ENCODE measurements around the gene CNRIP1. TPM values are rescaled to one million over a fixed set of nuclear protein-coding genes. Genes with fewer than 3 reads are reported as not detected.
"Not testable (repeated sequence)": the region's sequence is repeated elsewhere in the genome, so short reads cannot be mapped to it uniquely, and the experiment has no call there.

CNRIP1 gene
- total RNA-seq, 4 donors from 2014 or later, result 4.7 to 7.6 (median 6.5) TPM

- H3K4me1 ChIP-seq, result no peaks in the 10 kb centered on the region
- H3K27ac ChIP-seq, result no peak overlapping the region
- no peaks in the 10 kb centered on the region for H3K9me3 ChIP-seq
- no peak for DNase-seq
- in situ Hi-C loops (cut with MboI; ENCODE audit: low sequenced_read_pairs in 4 of 4) (no loop called here), intact Hi-C loops (cut with DNase I; ENCODE audit: low total_unique reads) (no loop called here)
- peaks cover 0 to 4% of the 10 kb centered on the region in 2 donors for H3K36me3 ChIP-seq
- no peaks in the 10 kb centered on the region for H3K27me3 ChIP-seq
- no peak overlapping the region for H3K4me3 ChIP-seq
- no peak for ATAC-seq
- TF ChIP-seq CTCF (IDR thresholded peaks at IDR 0.05 in 4 of 5, conservative IDR thresholded peaks at IDR 0.05 in 1 of 5), result no peak
- TF ChIP-seq POLR2A (IDR thresholded peaks at IDR 0.05), result no peak
These were observed 8.7 kb downstream of the CNRIP1 start for GRCh38 chr2:68311033-68311432.

DNA sequence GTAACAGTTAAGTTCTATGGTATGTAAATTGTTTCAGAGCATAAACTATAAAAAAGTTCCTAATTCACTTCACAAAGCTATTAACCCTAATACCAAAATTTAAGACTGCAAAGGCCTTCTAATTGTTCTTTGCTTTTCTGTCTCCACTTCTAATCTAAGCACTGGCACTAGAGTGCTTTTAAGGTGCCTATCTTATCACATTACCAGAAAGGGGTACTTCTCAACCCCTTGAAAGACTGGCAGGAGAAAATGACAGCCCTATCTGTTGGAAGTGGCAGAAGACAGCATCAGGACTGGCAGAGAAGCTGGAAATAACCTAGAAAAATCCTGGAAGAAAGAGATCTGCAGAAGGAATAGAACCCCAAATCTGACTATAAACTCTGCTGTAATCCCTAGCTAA lies 10.3 kb downstream of the CNRIP1 start:
- H3K36me3 ChIP-seq, result peaks cover 0 to 2% of the 10 kb centered on the region in 2 donors
- DNase-seq, result no peak
- no peak overlapping the region for H3K4me3 ChIP-seq
- in situ Hi-C loops (cut with MboI; ENCODE audit: low sequenced_read_pairs in 4 of 4), result no loop called here
- TF ChIP-seq POLR2A (IDR thresholded peaks at IDR 0.05) (no peak), CTCF (IDR thresholded peaks at IDR 0.05 in 4 of 5, conservative IDR thresholded peaks at IDR 0.05 in 1 of 5) (no peak)
- H3K27ac ChIP-seq, result no peak overlapping the region
- no peaks in the 10 kb centered on the region for H3K4me1 ChIP-seq
- ATAC-seq, result no peak
- H3K9me3 ChIP-seq, result no peaks in the 10 kb centered on the region
- H3K27me3 ChIP-seq, result no peaks in the 10 kb centered on the region
- intact Hi-C loops (cut with DNase I; ENCODE audit: low total_unique reads), result no loop called here

GRCh38 chr2:68303902-68304272 lies 15.9 kb downstream of the CNRIP1 start:
- ATAC-seq; DNase-seq; H3K9me3 ChIP-seq; H3K27ac ChIP-seq; in situ Hi-C loops (cut with MboI; ENCODE audit: low sequenced_read_pairs in 4 of 4); H3K4me3 ChIP-seq; H3K27me3 ChIP-seq; H3K4me1 ChIP-seq; intact Hi-C loops (cut with DNase I; ENCODE audit: low total_unique reads); H3K36me3 ChIP-seq: not testable (repeated sequence)

DNA sequence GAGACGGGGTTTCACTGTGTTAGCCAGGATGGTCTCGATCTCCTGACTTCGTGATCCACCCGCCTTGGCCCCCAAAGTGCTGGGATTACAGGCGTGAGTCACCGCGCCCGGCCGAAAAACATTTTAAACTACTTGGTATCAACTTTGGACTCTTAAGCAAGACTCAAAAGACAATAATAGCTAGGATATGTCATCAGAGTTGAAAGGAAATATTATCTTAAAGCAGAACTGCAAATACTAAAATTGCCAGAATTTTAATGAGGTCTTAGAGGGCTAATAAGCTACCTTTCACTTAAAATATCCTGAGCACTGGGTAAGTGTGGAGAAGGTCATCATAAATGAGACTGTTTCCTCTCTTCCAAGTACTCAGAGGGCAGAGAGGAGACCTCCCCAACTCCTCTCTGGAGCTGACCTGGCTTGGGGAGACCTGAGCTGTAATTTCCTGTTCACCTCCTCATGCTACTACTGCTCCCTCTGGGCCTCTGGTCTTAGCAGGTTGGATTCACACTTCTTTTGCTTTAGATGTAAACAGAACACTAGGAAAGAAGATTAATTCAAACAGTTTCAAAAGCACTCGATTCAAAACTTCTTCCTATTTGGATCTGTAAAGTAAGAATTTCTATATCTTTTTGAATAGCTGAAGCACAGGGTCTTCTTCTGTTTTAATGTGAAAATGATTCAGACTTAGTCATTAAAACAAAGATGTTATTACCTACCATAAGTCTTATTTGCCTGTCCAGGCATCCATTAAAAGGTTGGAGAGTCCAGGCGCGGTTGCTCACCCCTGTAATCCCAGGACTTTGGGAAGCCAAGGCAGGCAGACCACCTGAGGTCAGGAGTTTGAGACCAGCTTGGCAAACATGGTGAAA lies 16.5 kb downstream of the CNRIP1 start:
- DNase-seq, result no peak
- intact Hi-C loops (cut with DNase I; ENCODE audit: low total_unique reads), result no loop called here
- Histone ChIP-seq H3K36me3 (no peaks in the 10 kb centered on the region), H3K9me3 (no peaks in the 10 kb centered on the region), H3K4me1 (no peaks in the 10 kb centered on the region), H3K4me3 (no peak overlapping the region), H3K27ac (no peak overlapping the region), H3K27me3 (no peaks in the 10 kb centered on the region)
- ATAC-seq, result no peak
- no peak for TF ChIP-seq CTCF (IDR thresholded peaks at IDR 0.05 in 4 of 5, conservative IDR thresholded peaks at IDR 0.05 in 1 of 5)
- TF ChIP-seq POLR2A (IDR thresholded peaks at IDR 0.05), result no peak
- in situ Hi-C loops (cut with MboI; ENCODE audit: low sequenced_read_pairs in 4 of 4), result no loop called here

DNA sequence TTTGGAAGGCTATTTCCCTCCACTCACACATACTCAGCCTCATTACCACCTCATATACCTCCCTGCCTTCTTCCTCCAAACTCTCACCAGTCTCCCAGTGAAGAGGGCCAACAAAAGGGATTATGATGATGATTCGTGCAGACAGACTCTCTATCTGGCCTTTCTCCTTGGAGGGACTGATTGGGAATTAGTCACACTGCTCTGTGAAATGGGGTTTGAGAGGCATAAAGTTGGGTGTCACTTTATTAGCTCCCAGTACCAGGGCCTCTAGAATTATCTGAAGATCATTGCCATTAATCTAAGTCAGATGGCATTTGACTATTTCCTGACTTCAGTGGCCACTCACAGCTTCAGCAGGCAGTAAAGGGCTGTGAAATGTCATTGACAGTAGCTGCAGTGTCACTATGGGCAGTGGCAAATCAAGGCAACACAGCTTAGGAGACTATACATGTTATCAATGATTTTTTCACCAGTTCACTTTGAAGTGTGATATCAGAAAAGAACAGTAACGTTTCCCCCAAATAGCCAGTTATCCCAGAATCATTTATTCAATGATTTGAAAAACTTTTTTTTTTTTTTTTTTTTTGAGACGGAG lies 17.4 kb downstream of the CNRIP1 start:
- in situ Hi-C loops (cut with MboI; ENCODE audit: low sequenced_read_pairs in 4 of 4) (no loop called here), intact Hi-C loops (cut with DNase I; ENCODE audit: low total_unique reads) (no loop called here)
- TF ChIP-seq POLR2A (IDR thresholded peaks at IDR 0.05), result no peak
- no peak for TF ChIP-seq CTCF (IDR thresholded peaks at IDR 0.05 in 4 of 5, conservative IDR thresholded peaks at IDR 0.05 in 1 of 5)
- H3K27me3 ChIP-seq, result no peaks in the 10 kb centered on the region
- no peaks in the 10 kb centered on the region for H3K36me3 ChIP-seq
- no peaks in the 10 kb centered on the region for H3K4me1 ChIP-seq
- DNase-seq (no peak), ATAC-seq (no peak)
- no peak overlapping the region for H3K4me3 ChIP-seq
- no peak overlapping the region for H3K27ac ChIP-seq
- H3K9me3 ChIP-seq, result no peaks in the 10 kb centered on the region

All from gastrocnemius medialis (tissue), 4 donors.